Globus pallidus (tissue), 1 donor: Measurements from ENCODE around the gene SNAPIN.
A peak's percentile ranks its signal among the peaks of the same experiment; 100 is the strongest.
"Not testable (repeated sequence)": the region's sequence is repeated elsewhere in the genome, so short reads cannot be mapped to it uniquely, and the experiment has no call there.

Source experiments
- DNase-seq: peaks from one replicate; pipeline ENCODE4 v3.0.0-alpha.2; 2015; ENCODE audit warnings: low spot score

Gene SNAPIN

GRCh38 chr1:153647346-153647714 is 11.2 kb upstream of the SNAPIN start:
- no peak for DNase-seq

GRCh38 chr1:153648000-153648643 is 10.4 kb upstream of the SNAPIN start:
- DNase-seq: no peak

- no peak for DNase-seq
These were observed 9.2 kb upstream of the SNAPIN start for GRCh38 chr1:153649137-153649862.

GRCh38 chr1:153649863-153650235 is 8.7 kb upstream of the SNAPIN start:
- DNase-seq: peak; percentile 88

- no peak for DNase-seq
These were observed 6.7 kb upstream of the SNAPIN start for GRCh38 chr1:153651771-153652170.

- DNase-seq: no peak
These were observed 5.5 kb upstream of the SNAPIN start for GRCh38 chr1:153652805-153653500.

- no peak for DNase-seq
These were observed 3.2 kb upstream of the SNAPIN start for GRCh38 chr1:153655333-153655732.

- DNase-seq: no peak
These were observed 652 bp downstream of the SNAPIN start for GRCh38 chr1:153659175-153659534.

- DNase-seq: no peak
These were observed 1.2 kb downstream of the SNAPIN start for GRCh38 chr1:153659656-153660055.

GRCh38 chr1:153661111-153661708 is 2.7 kb downstream of the SNAPIN start:
- DNase-seq: no peak

GRCh38 chr1:153662269-153662668 is 3.8 kb downstream of the SNAPIN start:
- no peak for DNase-seq

- DNase-seq: no peak
These were observed 4.7 kb downstream of the SNAPIN start for GRCh38 chr1:153663211-153663610.

GRCh38 chr1:153667439-153667838 is 8.9 kb downstream of the SNAPIN start:
- no peak for DNase-seq

- DNase-seq: not testable (repeated sequence)
These were observed 10.2 kb downstream of the SNAPIN start for GRCh38 chr1:153668672-153669071.

- no peak for DNase-seq
These were observed 11.1 kb downstream of the SNAPIN start for GRCh38 chr1:153669606-153670005.

GRCh38 chr1:153670257-153670858 is 11.9 kb downstream of the SNAPIN start:
- DNase-seq: no peak

- peak; percentile 99 for DNase-seq
These were observed 12.5 kb downstream of the SNAPIN start, which contains the start of gene ILF2 for GRCh38 chr1:153670859-153671627. TSS of gene ILF2 (minus strand) at chr1:153670993. CDS start at chr1:153670922, 71 bp downstream.

GRCh38 chr1:153671628-153672353 is 13.3 kb downstream of the SNAPIN start:
- DNase-seq: not testable (repeated sequence)

GRCh38 chr1:153673511-153673910 is 15.0 kb downstream of the SNAPIN start:
- no peak for DNase-seq

- no peak for DNase-seq
These were observed 19.4 kb downstream of the SNAPIN start for GRCh38 chr1:153677718-153678518.
